ENCODE data around the gene DDX46.
"Not testable (repeated sequence)": the region's sequence is repeated elsewhere in the genome, so short reads cannot be mapped to it uniquely, and the experiment has no call there.

Gene DDX46

DNA sequence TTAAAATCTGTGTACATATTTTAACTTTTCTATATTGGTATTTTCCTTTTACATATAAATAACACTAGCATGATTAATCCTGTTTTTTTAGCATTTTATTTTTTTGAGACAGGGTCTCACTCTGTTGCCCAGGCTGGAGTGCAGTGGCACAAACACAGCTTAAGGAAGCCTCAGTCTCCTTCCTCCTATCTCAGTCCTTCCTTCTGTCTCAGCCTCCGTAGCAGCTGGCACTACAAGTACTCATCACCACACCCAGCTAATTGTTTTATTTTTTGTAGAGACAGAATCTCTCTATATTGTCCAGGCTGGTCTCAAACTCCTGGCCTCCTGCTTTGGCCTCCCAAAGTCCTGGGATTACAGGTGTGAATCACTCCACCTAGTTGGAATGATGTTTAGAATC lies 85.7 kb downstream of the DDX46 start:
- no peak for DNase-seq (ENCODE audit: low read depth in 2 of 2, low spot score in 1 of 2)

DNA sequence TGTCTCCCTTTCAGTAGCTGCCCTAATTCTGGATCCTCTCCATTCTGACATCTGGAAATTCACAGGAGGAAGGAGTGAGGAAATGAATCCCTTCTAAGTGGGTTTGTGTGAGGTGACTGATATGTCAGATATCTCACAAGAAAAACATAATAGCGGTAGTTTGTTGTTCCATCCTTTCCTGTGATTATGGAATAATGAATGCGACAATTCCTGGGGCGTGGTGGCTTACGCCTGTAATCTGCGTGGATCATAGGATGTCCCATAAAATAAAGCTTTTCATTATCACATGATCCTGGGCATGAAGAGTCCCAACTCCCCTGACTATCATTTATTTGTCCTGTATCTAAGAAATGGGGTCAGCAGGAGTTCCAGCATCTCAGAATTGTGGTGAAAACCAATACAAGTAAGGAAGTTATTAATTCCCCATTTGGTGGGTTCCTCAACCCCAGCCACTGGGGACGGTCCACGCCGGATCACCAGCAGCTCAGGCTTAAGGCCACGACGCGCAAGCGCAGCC lies 86.8 kb downstream of the DDX46 start:
- DNase-seq (ENCODE audit: low read depth in 2 of 2, low spot score in 1 of 2) = no peak

DNA sequence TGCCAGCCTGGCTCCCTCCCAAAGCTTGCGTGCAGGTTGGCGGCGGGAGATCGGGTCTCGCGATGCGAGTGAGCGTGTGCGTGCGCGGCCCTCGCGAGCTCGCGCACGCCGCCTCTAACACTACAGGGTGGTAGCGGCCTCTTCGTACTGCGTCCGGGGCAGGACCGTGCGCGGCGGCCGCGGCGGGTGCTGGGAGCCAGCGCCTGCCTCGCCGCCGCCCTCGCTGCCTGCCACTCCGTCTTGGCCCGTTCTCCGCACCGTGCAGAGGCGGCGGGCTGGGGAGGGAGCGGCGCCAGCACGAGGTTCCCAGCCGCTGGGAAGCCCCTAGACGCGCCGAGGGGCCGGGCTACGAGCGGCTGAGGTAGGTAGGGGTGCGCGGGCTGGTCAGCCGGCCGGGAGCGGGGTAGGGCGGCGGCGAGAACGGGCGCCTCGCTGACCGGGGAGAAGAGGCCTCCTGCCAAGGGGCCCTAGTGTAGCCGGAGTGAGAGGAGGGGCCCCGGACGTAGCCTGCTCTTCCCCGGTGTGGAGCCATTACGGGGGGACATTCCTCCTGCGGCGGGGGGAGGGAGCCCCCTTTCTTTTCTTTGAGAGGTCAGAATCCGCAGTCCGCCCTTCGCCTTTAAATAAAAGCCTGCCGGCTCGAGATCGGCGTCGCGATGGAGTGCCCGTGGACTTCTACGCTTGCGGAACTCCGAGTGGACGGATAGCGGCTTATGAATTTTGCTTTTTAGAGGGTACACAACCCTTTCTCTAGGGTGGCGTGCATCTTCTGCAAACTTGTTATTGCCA lies 87.5 kb downstream of the DDX46 start, which contains the start of gene C5orf24:
Gene C5orf24 (plus strand): TSS at position 117 of the 789 bp plus-strand sequence. CDS start 8,933 bp downstream, outside the sequence.
- DNase-seq (ENCODE audit: low read depth in 2 of 2, low spot score in 1 of 2) = peak; percentile 68 to 82

DNA sequence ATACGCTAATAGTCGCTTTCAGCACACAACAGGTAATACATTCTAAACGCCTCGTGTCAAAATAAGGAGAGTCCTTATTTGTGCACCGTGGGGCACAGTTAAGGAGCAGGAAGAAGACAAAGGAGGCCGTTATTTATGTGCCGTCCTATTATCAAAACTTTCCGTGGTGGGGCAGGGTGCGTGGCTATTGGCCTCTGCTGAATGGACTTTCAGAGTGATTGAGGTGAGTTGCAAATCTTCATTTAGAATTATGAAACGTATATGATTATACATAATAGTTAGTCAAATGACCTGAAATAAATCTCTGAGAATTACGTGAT lies 88.0 kb downstream of the DDX46 start:
- DNase-seq (ENCODE audit: low read depth in 2 of 2, low spot score in 1 of 2) = no peak

DNA sequence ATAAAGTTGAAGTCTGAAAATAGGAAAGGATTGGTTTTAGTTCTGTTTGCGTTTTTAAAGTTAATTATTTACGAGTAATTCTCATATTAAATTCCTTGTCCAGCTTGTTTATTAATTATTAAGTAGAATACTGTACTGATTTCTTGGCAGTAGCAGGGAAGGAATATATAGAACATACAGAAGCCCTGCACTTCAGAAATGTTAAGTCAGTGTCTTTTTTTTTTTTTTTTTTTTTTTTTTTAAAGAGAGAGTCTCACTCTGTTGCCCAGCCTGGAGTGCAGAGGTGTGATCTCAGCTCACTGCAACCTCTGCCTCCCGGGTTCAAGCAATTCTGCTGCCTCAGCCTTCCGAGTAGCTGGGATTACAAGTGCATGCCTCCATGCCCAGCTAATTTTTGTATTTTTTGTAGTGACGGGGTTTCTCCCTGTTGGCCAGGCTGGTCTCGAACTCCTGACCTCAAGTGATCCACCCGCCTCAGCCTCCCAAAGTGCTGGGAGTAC lies 90.9 kb downstream of the DDX46 start:
- DNase-seq (ENCODE audit: low read depth in 2 of 2, low spot score in 1 of 2) = not testable (repeated sequence)

DNA sequence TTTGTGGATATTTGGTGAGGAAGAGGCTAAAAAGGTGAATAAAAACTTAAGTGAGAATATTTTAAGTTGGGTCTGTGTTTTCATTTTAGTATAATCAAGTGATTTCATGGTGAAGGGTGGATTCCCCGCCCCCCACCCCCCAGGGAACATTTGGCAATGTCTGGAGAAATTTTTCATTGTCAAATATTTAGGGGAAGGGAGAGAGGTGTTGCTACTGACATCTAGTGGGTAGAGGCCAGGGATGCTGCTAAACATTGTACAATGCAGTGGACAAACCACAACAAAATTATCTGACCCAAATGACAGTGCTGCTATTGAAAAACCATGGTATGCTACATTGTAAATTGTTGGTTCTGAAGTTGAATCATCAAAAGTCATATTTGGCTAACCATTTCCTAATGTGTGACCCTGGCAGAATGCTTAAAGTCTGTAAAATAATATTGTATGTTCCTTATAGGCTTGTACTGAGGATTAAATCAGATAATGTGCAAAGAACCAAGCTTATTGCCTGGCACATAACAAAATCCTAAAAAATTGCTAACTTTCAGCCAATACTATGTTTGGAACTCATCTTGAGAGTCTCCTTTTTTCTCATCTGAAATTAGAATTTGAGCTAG lies 92.8 kb downstream of the DDX46 start:
- DNase-seq (ENCODE audit: low read depth in 2 of 2, low spot score in 1 of 2) = no peak

DNA sequence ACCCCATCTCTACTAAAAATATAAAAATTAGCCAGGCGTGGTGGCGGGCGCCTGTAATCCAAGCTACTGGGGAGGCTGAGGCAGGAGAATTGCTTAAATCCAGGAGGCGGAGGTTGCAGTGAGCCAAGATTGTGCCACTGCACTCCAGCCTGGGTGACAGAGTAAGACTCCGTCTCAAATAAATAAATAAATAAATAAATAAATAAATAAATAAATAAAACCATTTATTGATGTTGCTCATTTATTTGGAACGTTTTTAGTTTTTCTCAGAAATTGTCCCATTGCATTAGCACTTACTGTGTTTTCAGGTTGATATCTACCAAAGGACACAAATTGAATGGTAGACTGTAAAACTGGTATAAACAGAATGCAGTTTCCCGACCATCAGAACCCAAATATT lies 97.9 kb downstream of the DDX46 start:
- DNase-seq (ENCODE audit: low read depth in 2 of 2, low spot score in 1 of 2) = not testable (repeated sequence)

- DNase-seq (ENCODE audit: low read depth in 2 of 2, low spot score in 1 of 2) = no peak
Measured at GRCh38 chr5:134857401-134857800, 98.8 kb downstream of the DDX46 start.

DNA sequence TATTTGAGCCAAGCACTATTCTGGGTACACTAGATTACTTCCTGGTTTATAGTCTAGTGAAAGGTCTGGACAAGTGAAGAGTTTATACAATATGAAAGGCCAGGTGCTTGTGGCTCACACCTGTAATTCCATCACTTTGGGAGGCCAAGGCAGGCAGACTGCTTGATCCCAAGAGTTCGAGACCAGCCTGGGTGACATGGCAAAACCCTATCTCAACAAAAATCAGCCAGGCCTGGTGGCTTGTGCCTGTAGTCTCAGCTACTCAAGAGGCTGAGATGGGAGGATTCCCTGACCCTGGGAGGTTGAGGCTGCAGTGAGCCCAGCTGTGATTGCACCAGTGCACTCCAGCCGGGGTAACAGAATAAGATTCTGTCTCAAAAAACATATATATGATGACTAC lies 106.1 kb downstream of the DDX46 start:
- no peak for DNase-seq (ENCODE audit: low read depth in 2 of 2, low spot score in 1 of 2)

DNA sequence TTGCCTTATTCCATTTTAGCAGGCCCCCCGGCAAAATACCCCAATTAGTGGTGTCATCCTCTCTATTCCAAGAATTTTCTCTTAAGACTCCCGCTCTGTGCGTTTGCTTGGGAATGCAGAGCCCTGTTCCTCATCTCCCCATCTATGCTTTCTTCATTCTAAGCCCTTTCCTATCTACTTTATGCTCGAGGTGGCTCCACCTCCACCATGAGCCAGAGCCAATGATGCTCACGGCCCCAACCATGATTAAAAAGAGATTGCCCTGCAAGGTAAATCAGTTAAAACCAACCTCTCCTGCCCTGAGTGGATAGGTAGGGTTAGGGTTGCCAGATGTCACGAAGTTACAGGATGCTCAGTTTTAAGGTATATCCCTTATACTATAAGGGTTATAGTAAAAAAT lies 114.9 kb downstream of the DDX46 start:
- no peak for DNase-seq (ENCODE audit: low read depth in 2 of 2, low spot score in 1 of 2)

DNA sequence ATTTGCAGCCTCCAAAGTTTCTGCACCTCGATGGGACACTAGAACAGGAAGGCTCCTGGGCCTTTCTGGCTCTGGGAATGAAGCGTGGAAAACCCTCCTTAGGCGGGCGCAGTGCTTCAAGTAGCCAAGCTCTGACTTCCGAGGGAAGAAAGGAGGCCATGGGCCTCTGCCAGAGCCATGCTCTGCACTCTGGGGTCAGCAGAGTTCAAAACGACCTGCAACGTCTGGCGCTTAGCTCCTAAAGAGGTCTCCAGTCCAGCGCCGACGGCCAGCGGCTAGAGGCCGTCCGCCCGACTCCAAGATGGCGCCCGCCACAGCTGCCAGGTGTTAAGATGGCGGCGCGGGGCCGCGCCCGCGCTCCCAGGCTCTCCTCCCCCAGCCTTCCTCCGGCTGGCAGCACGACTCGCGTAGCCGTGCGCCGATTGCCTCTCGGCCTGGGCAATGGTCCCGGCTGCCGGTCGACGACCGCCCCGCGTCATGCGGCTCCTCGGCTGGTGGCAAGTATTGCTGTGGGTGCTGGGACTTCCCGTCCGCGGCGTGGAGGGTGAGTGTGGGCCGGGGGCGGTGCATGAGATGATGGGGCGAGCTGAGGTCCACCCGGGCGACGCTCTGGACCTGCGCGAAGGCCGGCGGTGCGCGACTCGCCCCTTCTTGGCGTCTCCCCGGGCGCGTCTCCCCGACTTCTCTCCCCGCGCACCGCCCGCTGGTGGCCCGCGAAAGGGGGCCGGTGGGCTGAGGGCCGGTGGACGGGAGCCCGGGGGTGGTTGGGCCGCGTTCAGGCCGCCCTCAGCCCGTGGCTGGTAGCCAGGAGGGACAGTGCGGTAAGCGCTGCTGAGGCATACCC lies 115.6 kb downstream of the DDX46 start, which contains the start of gene TXNDC15:
Gene TXNDC15 (plus strand): TSS at position 385 of the 844 bp plus-strand sequence. CDS start 57 bp downstream, at position 442.
- DNase-seq (ENCODE audit: low read depth in 2 of 2, low spot score in 1 of 2) = peak; percentile 49 to 61

DNA sequence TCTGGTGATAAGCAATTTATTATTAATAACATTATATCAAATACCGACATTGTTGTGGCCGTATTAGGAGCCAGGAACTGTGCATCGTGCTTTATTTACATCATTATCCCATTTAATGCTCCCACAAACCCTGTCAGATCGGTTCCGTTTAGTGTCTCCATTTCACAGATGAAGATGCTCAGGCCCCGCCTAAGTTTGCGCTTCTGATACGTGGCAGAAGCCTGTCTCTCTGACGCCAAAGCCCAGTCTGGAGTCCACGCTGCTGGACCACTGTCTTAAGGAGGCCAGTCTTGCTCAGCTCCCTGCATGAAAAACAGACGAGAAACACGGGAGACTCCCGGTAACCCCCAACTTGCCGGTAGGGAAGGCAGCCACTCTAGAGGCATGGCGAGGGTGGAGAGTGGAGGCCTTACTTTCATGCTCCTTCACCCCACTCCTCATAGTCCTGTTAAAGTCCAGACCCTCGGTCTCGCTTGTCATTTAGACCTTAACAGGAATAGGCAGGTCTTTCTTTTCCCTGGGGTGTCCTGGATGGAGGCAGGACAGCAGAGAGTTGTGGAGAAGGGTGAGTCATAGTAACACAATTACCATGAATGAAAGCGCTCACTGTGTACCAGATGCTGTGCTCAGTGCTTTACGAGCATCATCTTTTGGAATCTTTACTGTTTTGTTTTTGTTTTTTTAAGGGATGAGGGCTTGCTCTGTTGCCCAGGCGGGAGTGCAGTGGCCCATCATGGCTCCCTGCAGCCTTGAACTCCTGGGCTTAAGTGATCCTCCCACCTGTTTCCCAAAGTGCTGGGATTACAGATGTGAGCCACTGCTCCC lies 116.5 kb downstream of the DDX46 start:
- no peak for DNase-seq (ENCODE audit: low read depth in 2 of 2, low spot score in 1 of 2)

DNA sequence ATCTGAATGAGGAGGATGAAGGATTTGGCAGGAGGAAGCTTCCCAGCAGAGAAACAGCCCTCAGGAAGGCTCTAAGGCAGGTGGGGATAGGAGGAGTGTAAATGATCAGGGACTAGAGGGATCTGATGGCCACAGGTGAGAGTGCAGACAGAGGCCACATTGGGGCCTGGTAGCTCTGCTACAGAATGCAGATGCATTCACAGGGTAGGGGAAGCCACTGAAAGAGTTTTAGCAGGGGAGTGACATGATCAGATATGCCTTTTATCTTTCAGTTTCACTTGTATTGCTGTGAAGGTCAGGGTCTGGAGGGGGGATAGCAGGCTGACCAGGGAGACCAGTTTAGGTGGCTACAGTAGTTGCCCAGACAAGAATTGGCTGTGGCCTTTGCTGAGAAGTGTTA lies 118.6 kb downstream of the DDX46 start:
- no peak for DNase-seq (ENCODE audit: low read depth in 2 of 2, low spot score in 1 of 2)

GRCh38 chr5:134878403-134878802 lies 119.8 kb downstream of the DDX46 start:
- no peak for DNase-seq (ENCODE audit: low read depth in 2 of 2, low spot score in 1 of 2)

- DNase-seq (ENCODE audit: low read depth in 2 of 2, low spot score in 1 of 2) = no peak
Measured at GRCh38 chr5:134879456-134879855, 120.9 kb downstream of the DDX46 start.
